Renal cortex interstitium (tissue), 11 donors: ENCODE measurements around the gene FHL3. TPM values are rescaled to one million over a fixed set of nuclear protein-coding genes. Genes with fewer than 3 reads are reported as not detected.

ENCODE experiments used
- DNase-seq, 11 donors: peaks; one replicate each; pipeline ENCODE4 v3.0.0-alpha.2; 2013; ENCODE audit warnings: low read depth in 9 of 11, low spot score in 4 of 11; ENCODE audit errors: extremely low read depth in 1 of 11
- polyA plus RNA-seq, 3 donors: library from polyadenylated mRNA; unstranded; fragments of 120-200 nt; gene quantifications; one replicate each; pipeline ENCODE4 v1.2.1, GENCODE V29; 2013; ENCODE audit not compliant: insufficient read length in 3 of 3

Gene FHL3
- polyA plus RNA-seq, 3 donors = 17.3 to 21.2 (median 18.9) TPM

- DNase-seq = no peak
Observed at GRCh38 chr1:38022810-38023209, 17.5 kb upstream of the FHL3 start.

- no peak for DNase-seq
Observed at GRCh38 chr1:38021969-38022368, 16.7 kb upstream of the FHL3 start.

- no peak for DNase-seq
Observed at GRCh38 chr1:38020396-38020795, 15.1 kb upstream of the FHL3 start.

GRCh38 chr1:38018864-38019343, 13.6 kb upstream of the FHL3 start:
- DNase-seq = no peak

- DNase-seq = no peak
Observed at GRCh38 chr1:38015978-38016725, 10.8 kb upstream of the FHL3 start.

- DNase-seq = no peak
Observed at GRCh38 chr1:38014724-38015424, 9.6 kb upstream of the FHL3 start.

GRCh38 chr1:38014171-38014570, 8.9 kb upstream of the FHL3 start:
- no peak for DNase-seq

GRCh38 chr1:38013227-38013622, 7.9 kb upstream of the FHL3 start:
- DNase-seq = no peak

- DNase-seq = peak; percentile 92 to 98 (median 96)
Observed at GRCh38 chr1:38012363-38013226, 7.3 kb upstream of the FHL3 start, which contains the start of gene UTP11. UTP11 (plus strand) TSS chr1:38012734; CDS start chr1:38012803, 69 bp downstream.

GRCh38 chr1:38009841-38010180, 4.5 kb upstream of the FHL3 start:
- DNase-seq = no peak

- DNase-seq = no peak
Observed at GRCh38 chr1:38009088-38009840, 4.0 kb upstream of the FHL3 start.

GRCh38 chr1:38006008-38006828, 904 bp upstream of the FHL3 start:
- DNase-seq = no peak

- DNase-seq = no peak
Observed at GRCh38 chr1:38004284-38005108, 818 bp downstream of the FHL3 start.

- DNase-seq = no peak
Observed at GRCh38 chr1:38003261-38004250, 1.8 kb downstream of the FHL3 start.

- peak in 1 of 11 donors; percentile 64 for DNase-seq
Observed at GRCh38 chr1:38000529-38001455, 4.5 kb downstream of the FHL3 start.
